Measurements from ENCODE around the gene CACNA1C.

CACNA1C gene

DNA sequence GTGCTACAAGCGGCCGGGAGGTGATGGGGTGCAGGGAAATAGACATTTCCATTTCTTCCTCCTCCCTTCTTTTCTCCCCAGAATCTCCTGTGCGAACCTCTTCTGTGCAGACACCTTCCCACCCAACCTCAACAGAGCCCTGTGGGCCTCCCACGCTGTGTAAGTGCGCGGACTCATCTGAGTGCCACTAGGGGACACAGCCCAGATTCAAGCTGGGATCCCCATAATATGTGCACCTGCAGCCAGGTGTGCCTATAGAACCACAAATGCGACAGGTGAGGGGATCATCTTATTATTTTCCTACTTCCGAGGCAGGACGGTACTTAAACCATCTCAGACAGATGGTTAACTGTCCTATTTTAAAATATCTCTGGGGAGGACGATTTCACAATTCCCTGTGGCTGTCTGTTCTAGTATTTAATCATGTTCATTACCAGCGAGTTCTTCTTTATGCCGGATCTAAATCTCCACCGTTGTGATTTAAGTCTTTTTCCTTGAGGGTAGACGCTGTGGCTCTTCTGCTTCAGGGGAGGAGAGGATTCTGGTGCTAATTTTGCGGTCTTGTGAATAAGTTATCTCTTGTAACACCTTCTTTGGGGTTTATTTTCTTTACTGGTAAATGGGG, 17.2 kb upstream of the CACNA1C start:
- DNase-seq (ENCODE audit: low spot score): no peak

DNA sequence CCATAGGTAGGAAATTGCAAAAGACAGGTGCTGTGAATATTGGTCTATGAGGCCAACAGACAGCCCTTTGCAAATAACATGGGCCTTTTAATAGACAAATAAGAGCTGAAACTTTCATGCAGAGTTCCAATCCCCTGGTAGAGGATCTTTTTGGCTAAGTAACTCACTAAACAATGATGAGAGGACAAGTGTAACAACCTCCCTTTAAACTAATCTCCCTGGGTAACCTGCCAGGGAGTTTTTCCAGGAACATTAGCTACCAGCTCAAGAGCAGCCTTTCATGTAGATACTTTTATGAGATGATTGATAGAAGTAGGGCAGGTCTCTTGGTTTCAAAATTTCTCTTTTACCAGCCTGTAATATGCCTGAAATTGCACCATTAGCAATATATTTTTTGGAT, 13.8 kb upstream of the CACNA1C start:
- DNase-seq (ENCODE audit: low spot score): no peak

GRCh38 chr12:2043054-2043453, 9.7 kb upstream of the CACNA1C start:
- no peak for DNase-seq (ENCODE audit: low spot score)

DNA sequence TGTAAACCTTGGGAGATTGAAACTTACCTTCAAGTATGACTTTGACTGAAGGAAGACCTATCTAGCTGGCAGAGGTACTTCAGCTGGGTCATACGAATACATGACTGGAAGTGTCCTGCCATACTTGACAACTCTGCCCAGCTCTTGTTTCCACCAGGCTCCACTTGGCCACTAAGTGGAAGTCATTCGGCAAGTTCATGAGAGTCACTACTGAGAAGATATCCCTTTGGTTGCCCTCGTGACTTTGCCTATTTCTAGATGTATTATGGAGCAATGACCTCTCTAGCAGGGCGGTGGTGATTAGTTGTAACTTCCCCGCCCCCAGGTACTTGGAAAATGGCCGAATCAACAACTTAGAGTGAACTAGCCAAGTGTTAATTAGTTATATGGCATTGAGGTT, 8.6 kb upstream of the CACNA1C start:
- DNase-seq (ENCODE audit: low spot score): no peak

DNA sequence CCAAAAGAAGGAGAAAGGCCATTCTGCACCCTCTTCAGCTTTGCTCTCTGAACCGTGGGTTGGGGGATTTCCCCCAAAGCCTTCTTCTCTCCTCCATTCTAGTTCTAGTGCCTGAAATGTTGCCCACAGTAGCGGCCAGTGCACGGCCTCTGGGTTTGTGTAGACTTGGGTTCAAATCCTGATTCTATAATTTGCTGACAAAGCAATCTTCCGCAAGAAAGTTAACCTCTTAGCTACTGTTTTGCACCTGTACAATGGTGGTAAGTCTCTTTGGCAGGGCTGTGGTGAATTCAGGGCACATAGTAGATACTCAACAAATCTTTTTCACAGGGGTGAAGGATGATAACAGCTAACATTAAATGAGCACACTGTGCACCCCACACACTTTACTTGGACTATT, 5.8 kb upstream of the CACNA1C start:
- DNase-seq (ENCODE audit: low spot score): no peak

DNA sequence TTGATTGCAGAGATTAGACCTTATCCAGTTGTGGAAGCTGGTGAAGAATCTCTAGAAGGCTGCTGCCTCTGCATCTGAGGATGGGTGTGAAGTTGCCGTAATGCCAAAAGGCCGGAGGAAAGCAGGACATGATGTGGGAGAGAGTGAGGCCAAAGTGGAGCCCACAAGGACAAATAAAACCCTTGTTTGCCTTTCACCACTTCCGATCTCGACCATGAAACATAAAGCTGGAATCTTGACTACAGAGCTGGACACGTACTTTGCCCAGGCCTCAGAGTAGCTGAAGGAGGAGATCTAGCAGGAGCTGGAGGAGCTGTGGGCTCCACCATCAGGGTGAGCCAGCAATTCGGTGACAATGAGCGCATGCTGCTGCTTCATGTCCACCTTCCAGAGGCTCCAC, 5.0 kb upstream of the CACNA1C start:
- no peak for DNase-seq (ENCODE audit: low spot score)

DNA sequence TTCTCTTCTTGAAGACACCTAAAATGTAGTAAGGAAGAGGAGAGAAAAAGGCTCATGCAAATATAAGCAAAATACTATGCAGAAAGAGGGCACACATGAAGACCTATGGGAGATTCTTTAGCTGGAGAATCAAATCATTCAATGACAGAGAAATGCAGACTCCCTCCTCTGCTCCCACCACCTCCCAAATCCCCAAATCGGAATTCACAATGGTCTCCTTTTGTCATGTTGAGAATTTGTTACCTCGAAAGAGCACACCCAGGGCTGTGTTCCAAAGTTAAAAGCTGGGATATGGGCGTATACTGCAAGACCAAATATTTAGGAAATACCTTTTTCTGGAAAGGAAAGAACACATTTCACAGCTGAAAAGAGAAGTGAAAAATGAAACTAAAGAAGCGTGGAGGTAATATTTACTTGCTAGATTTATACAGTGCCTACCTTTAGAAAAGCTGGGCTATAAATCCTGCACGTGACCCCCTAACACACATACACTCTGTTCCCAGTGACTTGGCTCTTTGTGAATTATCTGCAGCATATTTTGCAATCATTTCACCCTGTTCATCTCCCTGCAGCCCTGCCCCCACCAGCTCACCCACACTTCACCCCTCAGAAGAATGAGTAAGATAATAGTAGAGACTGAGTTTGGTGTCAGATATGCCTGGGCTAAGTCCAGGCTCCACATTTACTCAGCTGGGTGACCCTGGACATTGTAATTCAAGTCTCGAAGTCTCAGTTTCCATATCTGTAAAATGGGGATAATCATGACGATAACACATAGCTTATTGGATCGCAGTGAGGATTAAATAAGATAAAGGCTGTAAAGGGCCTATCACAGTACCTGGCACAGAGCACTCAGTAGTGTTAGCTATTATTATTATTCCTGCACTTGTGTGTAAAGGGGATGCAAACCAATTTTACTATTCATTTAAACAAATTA, 2.9 kb upstream of the CACNA1C start:
- no peak for DNase-seq (ENCODE audit: low spot score)

- no peak for DNase-seq (ENCODE audit: low spot score)
Measured at GRCh38 chr12:2051700-2052621, 826 bp upstream of the CACNA1C start.

- peak; percentile 35 for DNase-seq (ENCODE audit: low spot score)
Measured at GRCh38 chr12:2053691-2054090, 904 bp downstream of the CACNA1C start.

DNA sequence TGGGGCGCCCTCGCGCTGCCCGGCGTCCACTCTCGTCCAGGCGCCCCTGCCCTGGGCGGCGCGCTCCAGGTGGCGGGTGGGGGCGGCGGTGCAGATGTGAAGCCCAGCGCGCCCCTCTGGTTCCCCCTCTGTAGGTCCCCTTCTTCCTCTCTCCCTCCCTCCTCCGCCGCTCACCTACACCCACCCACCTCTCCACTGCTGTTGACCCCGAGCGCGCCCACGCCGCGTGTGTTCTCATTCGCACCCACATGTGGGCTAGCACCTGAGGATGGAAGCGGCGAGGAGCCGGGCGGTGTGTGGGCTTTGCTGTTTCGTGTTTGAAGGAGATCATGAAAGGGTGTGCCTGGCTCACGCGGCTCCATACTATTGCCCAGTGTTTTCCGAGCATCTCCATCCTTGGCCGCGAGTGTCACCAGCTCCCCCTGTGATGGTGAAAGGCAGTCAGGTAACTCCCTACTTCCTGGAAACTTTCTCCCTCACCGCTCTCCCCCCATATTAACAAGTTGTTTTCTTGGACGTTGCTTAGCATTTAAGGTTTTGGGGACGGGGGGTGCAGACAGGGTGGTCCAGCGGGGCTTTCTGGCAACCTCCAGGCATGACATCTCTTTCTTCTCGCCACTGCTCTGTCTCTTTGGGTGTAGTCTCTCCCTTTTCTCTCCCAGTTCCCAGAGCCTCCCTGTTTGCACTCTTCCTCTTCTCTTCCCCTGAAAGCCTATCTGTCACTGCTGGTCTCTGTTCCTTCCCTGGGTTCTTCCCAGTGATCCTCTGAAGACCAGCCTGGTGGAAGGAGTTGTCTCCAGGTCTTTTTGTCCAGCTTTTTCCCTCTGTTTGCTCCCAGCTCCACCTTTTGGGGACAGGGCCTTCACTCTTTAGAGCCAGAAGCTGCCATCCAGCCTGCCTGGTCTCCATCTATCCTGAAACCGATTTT, 1.6 kb downstream of the CACNA1C start:
- DNase-seq (ENCODE audit: low spot score): no peak

GRCh38 chr12:2057041-2057794, 4.4 kb downstream of the CACNA1C start:
- peak; percentile 79 for DNase-seq (ENCODE audit: low spot score)

DNA sequence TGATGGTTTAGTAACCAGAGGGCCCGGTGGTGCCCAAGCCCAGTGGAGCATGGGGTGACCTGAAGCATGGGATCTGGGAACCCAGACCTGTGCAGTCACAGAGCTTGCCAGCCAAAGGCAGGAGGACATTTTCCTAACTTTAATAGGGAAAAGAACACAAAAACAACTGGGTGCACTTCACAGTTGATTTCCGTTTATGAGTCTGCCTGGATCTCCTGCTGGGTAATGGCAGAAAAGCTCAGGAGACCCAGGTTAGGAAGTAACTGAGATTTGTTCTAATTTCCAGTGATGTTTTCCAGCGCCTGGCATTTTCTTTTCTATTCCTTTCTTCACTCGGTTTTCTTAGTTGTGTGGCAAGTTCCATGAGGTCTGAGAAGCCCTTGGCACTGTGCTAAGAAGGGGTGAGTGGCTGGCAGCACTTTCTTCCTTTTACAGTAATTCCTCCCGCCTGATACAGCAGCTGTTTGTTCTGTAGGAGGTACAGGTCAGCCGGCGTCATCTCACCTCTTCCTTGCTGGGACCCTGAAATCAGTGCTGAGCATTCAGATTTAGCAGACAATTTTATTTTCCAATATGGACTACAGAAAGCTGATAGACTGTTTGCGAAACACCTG, 5.1 kb downstream of the CACNA1C start:
- no peak for DNase-seq (ENCODE audit: low spot score)

DNA sequence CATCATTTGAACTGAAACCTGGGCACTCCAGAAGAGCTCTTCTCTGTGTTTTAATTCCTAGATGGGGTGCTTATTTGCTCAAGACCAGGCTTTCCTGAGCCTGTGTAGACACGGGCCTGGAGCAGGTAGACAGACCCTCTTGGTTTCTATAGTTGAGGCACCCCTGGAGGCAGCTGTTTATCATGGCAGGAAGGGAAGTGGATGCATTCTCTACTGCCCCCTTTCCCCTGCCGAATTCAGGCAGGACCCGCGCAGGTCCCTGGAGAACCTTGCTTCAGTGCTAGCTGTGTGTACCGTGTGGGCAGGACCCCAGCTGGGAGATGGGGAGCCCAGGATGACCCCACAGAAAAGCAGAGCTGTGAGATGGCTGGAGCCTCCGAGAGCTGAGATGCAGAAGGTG, 6.0 kb downstream of the CACNA1C start:
- peak; percentile 34 for DNase-seq (ENCODE audit: low spot score)

GRCh38 chr12:2061402-2061801, 8.6 kb downstream of the CACNA1C start:
- no peak for DNase-seq (ENCODE audit: low spot score)

- DNase-seq (ENCODE audit: low spot score): no peak
Measured at GRCh38 chr12:2064071-2064507, 11.3 kb downstream of the CACNA1C start.

DNA sequence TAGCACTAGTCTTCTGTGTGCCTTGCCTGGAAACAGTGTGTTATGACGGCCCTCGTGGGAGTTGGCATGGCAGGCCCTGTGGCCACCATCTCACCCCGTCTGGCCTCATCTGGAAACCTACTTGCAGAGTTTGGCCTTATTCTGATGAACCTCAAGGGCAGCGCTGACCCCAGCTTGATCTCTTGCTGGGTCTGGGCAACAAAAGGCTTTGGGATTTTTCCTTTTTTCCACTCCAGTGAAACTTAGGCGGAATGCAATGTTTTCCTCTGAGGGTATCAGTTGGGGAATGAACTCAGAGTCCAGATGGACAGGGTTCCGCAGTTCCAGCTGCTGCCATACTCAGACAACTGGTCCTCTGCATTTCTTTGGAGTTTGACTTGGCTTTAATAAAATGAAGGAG, 15.9 kb downstream of the CACNA1C start:
- no peak for DNase-seq (ENCODE audit: low spot score)

GRCh38 chr12:2070440-2071045, 17.8 kb downstream of the CACNA1C start:
- no peak for DNase-seq (ENCODE audit: low spot score)

- no peak for DNase-seq (ENCODE audit: low spot score)
Measured at GRCh38 chr12:2074792-2075191, 22.0 kb downstream of the CACNA1C start.

GRCh38 chr12:2075508-2076195, 22.9 kb downstream of the CACNA1C start:
- no peak for DNase-seq (ENCODE audit: low spot score)
